B cell (primary cell): ENCODE results near the gene CXCL6. TPM values are rescaled to one million over a fixed set of nuclear protein-coding genes. Genes with fewer than 3 reads are reported as not detected.

Experiments
- ATAC-seq: fragments of 200-7000 bp; cut with Tn5 transposase; one replicate; pipeline ENCODE4 v1.10.0; 2021; ENCODE audit warnings: low read depth, mild to moderate bottlenecking, moderate number of reproducible peaks, moderate library complexity
- CTCF ChIA-PET: fragments of 350-600 bp; sonication (Branson Sonifier 250); formaldehyde crosslinking; loops from one replicate; lab custom pipeline; 2021; ENCODE audit warnings: antibody characterized with exemption, inconsistent platforms; lab: Charles Lee
- POLR2A ChIA-PET: fragments of 350-600 bp; sonication (Branson Sonifier 250); formaldehyde crosslinking; loops from one replicate; lab custom pipeline; 2021; ENCODE audit warnings: antibody characterized with exemption; lab: Charles Lee
- DNase-seq: peaks from one replicate; pipeline ENCODE4 v3.0.0; 2013
- H2AFZ ChIP-seq: 2 replicates; pipeline ENCODE4 v1.6.1; 2012; ENCODE audit warnings: mild to moderate bottlenecking, low read depth, low read length; ENCODE audit not compliant: insufficient read depth, poor library complexity, severe bottlenecking
- H3K27ac ChIP-seq, 2 donors: 1 replicate in 1 of 2; 2 replicates in 1 of 2; pipeline ENCODE4 v1.5.1; 2012 to 2013; ENCODE audit warnings: low read length in 2 of 2, mild to moderate bottlenecking in 2 of 2, moderate library complexity in 1 of 2
- H3K27me3 ChIP-seq, 4 experiments: fragments of 200-600 bp in 1 of 4; sonication (generic) in 1 of 4; replicated peaks in 1 of 4; 1 replicate in 2 of 4; 2 replicates in 2 of 4; pipeline versions ENCODE4 v1.6.1 to v1.7.0; 2013 to 2016; ENCODE audit warnings: low read length in 3 of 4, mild to moderate bottlenecking in 2 of 4, mixed read lengths in 1 of 4, moderate library complexity in 1 of 4; ENCODE audit not compliant: insufficient read depth in 4 of 4, control insufficient read depth in 3 of 4; ENCODE audit errors: control extremely low read depth in 1 of 4
- H3K36me3 ChIP-seq, 2 experiments: replicated peaks in 1 of 2; 1 replicate in 1 of 2; 2 replicates in 1 of 2; pipeline versions ENCODE4 v1.6.1 to v1.7.1; 2013; ENCODE audit warnings: low read length in 1 of 2; ENCODE audit not compliant: insufficient read depth in 2 of 2, control insufficient read depth in 1 of 2; ENCODE audit errors: control extremely low read depth in 1 of 2, extremely low read depth in 1 of 2
- H3K4me1 ChIP-seq, 2 donors: fragments of 200-600 bp in 1 of 2; sonication (generic) in 1 of 2; 1 replicate in 1 of 2; 2 replicates in 1 of 2; pipeline versions ENCODE4 v1.5.1 to v1.6.1; 2013 to 2017; ENCODE audit warnings: low read length in 2 of 2; ENCODE audit not compliant: control insufficient read depth in 2 of 2, insufficient read depth in 2 of 2
- H3K4me2 ChIP-seq: replicated peaks from 2 replicates; pipeline ENCODE3; 2012; ENCODE audit warnings: mild to moderate bottlenecking, low read depth, low read length; ENCODE audit not compliant: poor library complexity, severe bottlenecking
- H3K4me3 ChIP-seq, 5 experiments: fragments of 200-600 bp in 1 of 5; sonication (generic) in 1 of 5; 1 replicate in 3 of 5; 2 replicates in 2 of 5; pipeline versions ENCODE4 v1.5.1 to v1.7.0; 2011 to 2016; ENCODE audit warnings: low read length in 4 of 5, mild to moderate bottlenecking in 4 of 5, low read depth in 2 of 5, control low read depth in 1 of 5, moderate library complexity in 1 of 5; ENCODE audit not compliant: insufficient read depth in 1 of 5; ENCODE audit errors: control extremely low read depth in 1 of 5, extremely low read depth in 1 of 5
- H3K79me2 ChIP-seq: fragments of 200-600 bp; sonication (generic); one replicate; pipeline ENCODE4 v1.6.0; 2016; ENCODE audit warnings: low read length; ENCODE audit not compliant: control insufficient read depth, insufficient read depth
- H3K9ac ChIP-seq: fragments of 200-600 bp; sonication (generic); 2 replicates; pipeline ENCODE4 v1.6.1; 2017; ENCODE audit warnings: mild to moderate bottlenecking, low read length, moderate library complexity
- H3K9me3 ChIP-seq, 3 donors: one replicate each; pipeline versions ENCODE4 v1.6.1 to v1.7.1; 2013; ENCODE audit warnings: low read length in 2 of 3; ENCODE audit not compliant: control insufficient read depth in 2 of 3, insufficient read depth in 1 of 3; ENCODE audit errors: control extremely low read depth in 1 of 3
- H4K20me1 ChIP-seq: 2 replicates; pipeline ENCODE4 v1.6.0; 2012; ENCODE audit warnings: mild to moderate bottlenecking, low read length; ENCODE audit not compliant: insufficient read depth, control insufficient read depth, poor library complexity, severe bottlenecking
- H3K27ac Mint-ChIP-seq: one replicate; pipeline ENCODE4 v1.8.0; 2021; ENCODE audit warnings: mixed read lengths
- H3K27me3 Mint-ChIP-seq: one replicate; pipeline ENCODE4 v1.8.0; 2021; ENCODE audit warnings: mixed read lengths
- H3K4me1 Mint-ChIP-seq: one replicate; pipeline ENCODE4 v1.8.0; 2021; ENCODE audit warnings: mixed read lengths
- H3K4me3 Mint-ChIP-seq: one replicate; pipeline ENCODE4 v1.8.0; 2021; ENCODE audit warnings: mixed read lengths
- H3K9me3 Mint-ChIP-seq: one replicate; pipeline ENCODE4 v1.8.0; 2022; ENCODE audit warnings: mixed read lengths; ENCODE audit not compliant: insufficient read depth
- EZH2 ChIP-seq: IDR thresholded peaks from 2 replicates; pipeline ENCODE4 v1.6.1; 2012; ENCODE audit warnings: borderline replicate concordance, low read depth, mild to moderate bottlenecking, moderate library complexity, low read length; ENCODE audit not compliant: insufficient read depth, poor library complexity, severe bottlenecking
- WGBS: methylation state at CpG from one replicate; pipeline ENCODE4 v1.1.5; 2013; ENCODE audit warnings: missing lambda C conversion rate; ENCODE audit not compliant: insufficient coverage; 5-methylcytosine and 5-hydroxymethylcytosine counted together
- intact Hi-C: fragments of 100-400 bp; cut with micrococcal nuclease; formaldehyde crosslinking; loops from one replicate; pipeline ENCODE4 v1.10.0; 2022
- polyA plus RNA-seq: library from polyadenylated mRNA; depleted of rRNA; stranded (reverse); fragments of >200 nt; gene quantifications from 2 replicates; pipeline ENCODE4 v1.2.3, GENCODE V29; 2012
- total RNA-seq, 2 donors: library from RNA; stranded (reverse); fragments of 120-200 nt in 1 of 2; gene quantifications; 1 replicate in 1 of 2; 2 replicates in 1 of 2; pipeline versions ENCODE4 v1.2.3 to v1.2.4, GENCODE V29; 2013 to 2022
- TF ChIP-seq, protein P1 (sequence below): fragments of 200-600 bp; IDR thresholded peaks from one replicate; pipeline ENCODE4 v1.8.0; 2022; ENCODE audit warnings: antibody characterized with exemption, mild to moderate bottlenecking

CXCL6 gene
- total and polyA plus RNA-seq, 2 donors (not counting 1 experiment from before 2014, with no cell fraction given) = not detected

DNA sequence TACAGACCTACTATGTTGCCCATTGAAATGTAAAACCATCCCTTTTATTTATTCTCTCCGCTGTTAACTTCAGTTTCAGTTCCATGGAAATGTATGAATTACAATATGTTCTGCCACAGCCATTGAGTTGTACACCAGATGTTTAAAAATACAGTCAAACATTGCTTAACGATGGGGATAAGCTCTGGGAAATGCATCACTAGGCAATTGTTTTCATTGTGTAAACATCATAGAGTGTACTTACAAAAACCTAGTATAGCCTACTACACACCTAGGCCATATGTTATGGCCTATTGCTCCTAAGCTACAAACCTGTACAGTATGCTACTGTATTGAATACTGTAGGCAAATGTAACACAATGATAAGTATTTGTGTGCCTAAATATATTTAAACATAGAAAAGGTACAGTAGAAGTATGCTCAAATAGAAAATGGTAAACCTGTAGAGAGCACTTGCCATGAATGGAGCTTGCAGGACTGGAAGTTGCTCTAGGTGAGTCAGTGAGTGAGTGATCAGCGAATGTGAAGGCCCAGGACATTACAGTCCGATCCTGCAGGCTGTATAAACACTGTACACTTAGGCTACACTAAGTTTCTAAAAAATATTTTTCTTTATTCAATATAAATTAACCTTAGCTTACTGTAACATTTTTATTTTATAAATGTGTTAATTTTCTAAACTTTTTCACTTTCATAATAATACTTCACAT lies 13.9 kb downstream of the CXCL6 start:
- WGBS = no CpG with 5 or more reads among the region's 4 CpGs
- TF ChIP-seq, protein P1, sequence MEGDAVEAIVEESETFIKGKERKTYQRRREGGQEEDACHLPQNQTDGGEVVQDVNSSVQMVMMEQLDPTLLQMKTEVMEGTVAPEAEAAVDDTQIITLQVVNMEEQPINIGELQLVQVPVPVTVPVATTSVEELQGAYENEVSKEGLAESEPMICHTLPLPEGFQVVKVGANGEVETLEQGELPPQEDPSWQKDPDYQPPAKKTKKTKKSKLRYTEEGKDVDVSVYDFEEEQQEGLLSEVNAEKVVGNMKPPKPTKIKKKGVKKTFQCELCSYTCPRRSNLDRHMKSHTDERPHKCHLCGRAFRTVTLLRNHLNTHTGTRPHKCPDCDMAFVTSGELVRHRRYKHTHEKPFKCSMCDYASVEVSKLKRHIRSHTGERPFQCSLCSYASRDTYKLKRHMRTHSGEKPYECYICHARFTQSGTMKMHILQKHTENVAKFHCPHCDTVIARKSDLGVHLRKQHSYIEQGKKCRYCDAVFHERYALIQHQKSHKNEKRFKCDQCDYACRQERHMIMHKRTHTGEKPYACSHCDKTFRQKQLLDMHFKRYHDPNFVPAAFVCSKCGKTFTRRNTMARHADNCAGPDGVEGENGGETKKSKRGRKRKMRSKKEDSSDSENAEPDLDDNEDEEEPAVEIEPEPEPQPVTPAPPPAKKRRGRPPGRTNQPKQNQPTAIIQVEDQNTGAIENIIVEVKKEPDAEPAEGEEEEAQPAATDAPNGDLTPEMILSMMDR = no peak
- no peak for TF ChIP-seq EZH2
- CTCF ChIA-PET = no interaction called here

DNA sequence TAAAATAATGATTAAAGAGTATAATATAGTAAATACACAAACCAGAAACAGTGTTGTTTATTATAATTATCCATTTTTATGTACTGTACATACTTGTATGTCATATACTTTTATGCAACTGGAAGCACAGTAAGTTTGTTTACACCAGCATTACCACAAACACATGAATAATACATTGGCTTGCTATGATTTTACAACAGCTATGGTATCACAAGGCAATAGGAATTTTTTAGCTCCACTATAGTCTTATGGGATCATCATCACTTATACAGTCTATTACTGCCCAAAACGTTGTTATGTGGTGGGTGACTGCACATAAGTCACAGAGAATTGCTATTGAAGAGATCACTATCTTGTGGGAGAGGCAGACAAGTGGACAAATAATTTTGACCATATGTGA lies 14.8 kb downstream of the CXCL6 start:
- no peaks in the 10 kb centered on the region for H3K9me3 Mint-ChIP-seq
- ATAC-seq (no peak), DNase-seq (no peak)
- no peaks in the 10 kb centered on the region for H3K79me2 ChIP-seq
- no peaks in the 10 kb centered on the region for H3K4me1 Mint-ChIP-seq
- no peak overlapping the region for H3K27ac Mint-ChIP-seq
- CTCF ChIA-PET = no interaction called here
- POLR2A ChIA-PET = no interaction called here
- no peaks in the 10 kb centered on the region for H3K27me3 ChIP-seq
- H2AFZ ChIP-seq = no peak overlapping the region
- H3K36me3 ChIP-seq = no peaks in the 10 kb centered on the region
- H4K20me1 ChIP-seq = no peaks in the 10 kb centered on the region
- H3K9me3 ChIP-seq = no peaks in the 10 kb centered on the region
- intact Hi-C loops = no loop called here
- no CpG with 5 or more reads among the region's 1 CpG for WGBS
- H3K27me3 Mint-ChIP-seq = peaks cover 34% of the 10 kb centered on the region
- H3K4me3 Mint-ChIP-seq = no peak overlapping the region
- H3K9ac ChIP-seq = no peak overlapping the region
- TF ChIP-seq, protein P1 = no peak
- TF ChIP-seq EZH2 = no peak
- H3K4me3 ChIP-seq = no peak overlapping the region
- H3K27ac ChIP-seq = no peak overlapping the region
- no peaks in the 10 kb centered on the region for H3K4me1 ChIP-seq
- no peak overlapping the region for H3K4me2 ChIP-seq

More for the DNA sequence above, 13.9 kb downstream of the CXCL6 start:
- no peak for ATAC-seq
- H3K27me3 ChIP-seq = no peaks in the 10 kb centered on the region
- H3K4me2 ChIP-seq = no peak overlapping the region
- no peaks in the 10 kb centered on the region for H3K4me1 ChIP-seq
- H3K4me1 Mint-ChIP-seq = no peaks in the 10 kb centered on the region
- no peaks in the 10 kb centered on the region for H3K9me3 Mint-ChIP-seq
- H3K27ac Mint-ChIP-seq = no peak overlapping the region
- intact Hi-C loops = no loop called here
- no peak overlapping the region for H3K27ac ChIP-seq
- H2AFZ ChIP-seq = no peak overlapping the region
- no peak overlapping the region for H3K4me3 Mint-ChIP-seq
- no peaks in the 10 kb centered on the region for H4K20me1 ChIP-seq
- no peaks in the 10 kb centered on the region for H3K9me3 ChIP-seq
- H3K9ac ChIP-seq = no peak overlapping the region
- no peaks in the 10 kb centered on the region for H3K36me3 ChIP-seq
- no peaks in the 10 kb centered on the region for H3K79me2 ChIP-seq
- H3K4me3 ChIP-seq = no peak overlapping the region
- H3K27me3 Mint-ChIP-seq = peaks cover 33% of the 10 kb centered on the region
- DNase-seq = no peak
- POLR2A ChIA-PET = no interaction called here
